ENCODE results near the gene IGFBP5. TPM values are rescaled to one million over a fixed set of nuclear protein-coding genes. Genes with fewer than 3 reads are reported as not detected.

The IGFBP5 gene
- total and polyA plus RNA-seq, 10 of the 15 experiments (the other 5 are each of a cell fraction or from before 2014, with no cell fraction given): 2.8 TPM; not detected in 9

DNA sequence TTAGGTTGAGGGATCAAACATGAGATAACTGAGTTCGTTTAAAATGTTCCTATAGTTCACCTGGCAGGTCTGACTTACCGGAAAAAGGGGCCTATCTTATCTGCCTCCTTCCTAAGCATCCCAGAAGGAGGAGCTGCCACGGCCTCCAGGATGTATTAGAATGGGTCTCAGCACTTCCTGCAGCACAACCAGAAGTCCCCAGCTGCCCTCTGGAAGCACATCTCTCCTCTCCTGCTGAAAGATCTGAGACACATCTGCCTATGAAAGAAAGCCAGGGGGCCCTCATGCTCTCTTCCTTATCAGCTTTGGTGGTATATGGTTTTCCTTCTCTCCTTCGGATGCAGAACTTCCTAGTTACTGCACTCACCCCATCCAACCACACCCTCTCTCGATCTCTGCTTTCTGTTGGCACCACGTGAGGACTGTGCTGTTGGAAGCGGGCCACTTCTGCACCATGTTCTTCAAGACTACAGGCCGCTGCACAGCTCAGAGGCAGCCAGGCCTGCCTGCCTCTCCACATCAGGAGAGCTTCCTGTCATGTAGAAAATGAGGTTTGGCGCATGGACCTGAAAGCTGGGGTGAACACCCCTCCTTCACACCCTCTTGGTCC is 6.5 kb downstream of the IGFBP5 start:
- Histone ChIP-seq H3K27ac (ENCODE audit: control insufficient read depth, insufficient read depth) (no peak overlapping the region), H3K4me3 (no peak overlapping the region), H3K36me3 (ENCODE audit: control insufficient read depth in 2 of 2, insufficient read depth in 2 of 2, low read length in 1 of 2) (no peaks in the 10 kb centered on the region), H3K9ac (ENCODE audit: control insufficient read depth, insufficient read depth, low read length) (no peak overlapping the region), H3K9me3 (replicated peaks; ENCODE audit: control insufficient read depth, insufficient read depth, low read length) (no peaks in the 10 kb centered on the region), H3K27me3 (replicated peaks in 1 of 2; ENCODE audit: control insufficient read depth in 2 of 2, insufficient read depth in 2 of 2, low read length in 1 of 2) (peaks cover 7 to 10% of the 10 kb centered on the region in 2 experiments), H3K4me2 (ENCODE audit: control insufficient read depth, insufficient read depth) (no peak overlapping the region), H4K20me1 (ENCODE audit: control insufficient read depth, insufficient read depth) (no peaks in the 10 kb centered on the region), H3K79me2 (ENCODE audit: control insufficient read depth, insufficient read depth, low read length) (no peaks in the 10 kb centered on the region), H3K4me1 (ENCODE audit: control insufficient read depth, insufficient read depth, low read length) (no peaks in the 10 kb centered on the region), H2AFZ (ENCODE audit: control insufficient read depth, low read depth, low read length) (no peak overlapping the region)
- DNase-seq (ENCODE audit: low read depth, low spot score) (no peak), ATAC-seq (no peak), FAIRE-seq (no peak)
- TF ChIP-seq KLF5 (IDR thresholded peaks at IDR 0.05; ENCODE audit: partially characterized antibody) (no peak), MYB (IDR thresholded peaks at IDR 0.05; ENCODE audit: borderline replicate concordance, low read depth, low read length) (no peak), JUNB (IDR thresholded peaks at IDR 0.05) (no peak)
- TF ChIP-seq, protein P1, sequence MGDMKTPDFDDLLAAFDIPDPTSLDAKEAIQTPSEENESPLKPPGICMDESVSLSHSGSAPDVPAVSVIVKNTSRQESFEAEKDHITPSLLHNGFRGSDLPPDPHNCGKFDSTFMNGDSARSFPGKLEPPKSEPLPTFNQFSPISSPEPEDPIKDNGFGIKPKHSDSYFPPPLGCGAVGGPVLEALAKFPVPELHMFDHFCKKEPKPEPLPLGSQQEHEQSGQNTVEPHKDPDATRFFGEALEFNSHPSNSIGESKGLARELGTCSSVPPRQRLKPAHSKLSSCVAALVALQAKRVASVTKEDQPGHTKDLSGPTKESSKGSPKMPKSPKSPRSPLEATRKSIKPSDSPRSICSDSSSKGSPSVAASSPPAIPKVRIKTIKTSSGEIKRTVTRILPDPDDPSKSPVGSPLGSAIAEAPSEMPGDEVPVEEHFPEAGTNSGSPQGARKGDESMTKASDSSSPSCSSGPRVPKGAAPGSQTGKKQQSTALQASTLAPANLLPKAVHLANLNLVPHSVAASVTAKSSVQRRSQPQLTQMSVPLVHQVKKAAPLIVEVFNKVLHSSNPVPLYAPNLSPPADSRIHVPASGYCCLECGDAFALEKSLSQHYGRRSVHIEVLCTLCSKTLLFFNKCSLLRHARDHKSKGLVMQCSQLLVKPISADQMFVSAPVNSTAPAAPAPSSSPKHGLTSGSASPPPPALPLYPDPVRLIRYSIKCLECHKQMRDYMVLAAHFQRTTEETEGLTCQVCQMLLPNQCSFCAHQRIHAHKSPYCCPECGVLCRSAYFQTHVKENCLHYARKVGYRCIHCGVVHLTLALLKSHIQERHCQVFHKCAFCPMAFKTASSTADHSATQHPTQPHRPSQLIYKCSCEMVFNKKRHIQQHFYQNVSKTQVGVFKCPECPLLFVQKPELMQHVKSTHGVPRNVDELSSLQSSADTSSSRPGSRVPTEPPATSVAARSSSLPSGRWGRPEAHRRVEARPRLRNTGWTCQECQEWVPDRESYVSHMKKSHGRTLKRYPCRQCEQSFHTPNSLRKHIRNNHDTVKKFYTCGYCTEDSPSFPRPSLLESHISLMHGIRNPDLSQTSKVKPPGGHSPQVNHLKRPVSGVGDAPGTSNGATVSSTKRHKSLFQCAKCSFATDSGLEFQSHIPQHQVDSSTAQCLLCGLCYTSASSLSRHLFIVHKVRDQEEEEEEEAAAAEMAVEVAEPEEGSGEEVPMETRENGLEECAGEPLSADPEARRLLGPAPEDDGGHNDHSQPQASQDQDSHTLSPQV (IDR thresholded peaks at IDR 0.05): no peak
- TF ChIP-seq, protein P2, sequence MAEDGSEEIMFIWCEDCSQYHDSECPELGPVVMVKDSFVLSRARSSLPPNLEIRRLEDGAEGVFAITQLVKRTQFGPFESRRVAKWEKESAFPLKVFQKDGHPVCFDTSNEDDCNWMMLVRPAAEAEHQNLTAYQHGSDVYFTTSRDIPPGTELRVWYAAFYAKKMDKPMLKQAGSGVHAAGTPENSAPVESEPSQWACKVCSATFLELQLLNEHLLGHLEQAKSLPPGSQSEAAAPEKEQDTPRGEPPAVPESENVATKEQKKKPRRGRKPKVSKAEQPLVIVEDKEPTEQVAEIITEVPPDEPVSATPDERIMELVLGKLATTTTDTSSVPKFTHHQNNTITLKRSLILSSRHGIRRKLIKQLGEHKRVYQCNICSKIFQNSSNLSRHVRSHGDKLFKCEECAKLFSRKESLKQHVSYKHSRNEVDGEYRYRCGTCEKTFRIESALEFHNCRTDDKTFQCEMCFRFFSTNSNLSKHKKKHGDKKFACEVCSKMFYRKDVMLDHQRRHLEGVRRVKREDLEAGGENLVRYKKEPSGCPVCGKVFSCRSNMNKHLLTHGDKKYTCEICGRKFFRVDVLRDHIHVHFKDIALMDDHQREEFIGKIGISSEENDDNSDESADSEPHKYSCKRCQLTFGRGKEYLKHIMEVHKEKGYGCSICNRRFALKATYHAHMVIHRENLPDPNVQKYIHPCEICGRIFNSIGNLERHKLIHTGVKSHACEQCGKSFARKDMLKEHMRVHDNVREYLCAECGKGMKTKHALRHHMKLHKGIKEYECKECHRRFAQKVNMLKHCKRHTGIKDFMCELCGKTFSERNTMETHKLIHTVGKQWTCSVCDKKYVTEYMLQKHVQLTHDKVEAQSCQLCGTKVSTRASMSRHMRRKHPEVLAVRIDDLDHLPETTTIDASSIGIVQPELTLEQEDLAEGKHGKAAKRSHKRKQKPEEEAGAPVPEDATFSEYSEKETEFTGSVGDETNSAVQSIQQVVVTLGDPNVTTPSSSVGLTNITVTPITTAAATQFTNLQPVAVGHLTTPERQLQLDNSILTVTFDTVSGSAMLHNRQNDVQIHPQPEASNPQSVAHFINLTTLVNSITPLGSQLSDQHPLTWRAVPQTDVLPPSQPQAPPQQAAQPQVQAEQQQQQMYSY (CRISPR knock-in tag; IDR thresholded peaks at IDR 0.05): no peak
- TF ChIP-seq, protein P3, sequence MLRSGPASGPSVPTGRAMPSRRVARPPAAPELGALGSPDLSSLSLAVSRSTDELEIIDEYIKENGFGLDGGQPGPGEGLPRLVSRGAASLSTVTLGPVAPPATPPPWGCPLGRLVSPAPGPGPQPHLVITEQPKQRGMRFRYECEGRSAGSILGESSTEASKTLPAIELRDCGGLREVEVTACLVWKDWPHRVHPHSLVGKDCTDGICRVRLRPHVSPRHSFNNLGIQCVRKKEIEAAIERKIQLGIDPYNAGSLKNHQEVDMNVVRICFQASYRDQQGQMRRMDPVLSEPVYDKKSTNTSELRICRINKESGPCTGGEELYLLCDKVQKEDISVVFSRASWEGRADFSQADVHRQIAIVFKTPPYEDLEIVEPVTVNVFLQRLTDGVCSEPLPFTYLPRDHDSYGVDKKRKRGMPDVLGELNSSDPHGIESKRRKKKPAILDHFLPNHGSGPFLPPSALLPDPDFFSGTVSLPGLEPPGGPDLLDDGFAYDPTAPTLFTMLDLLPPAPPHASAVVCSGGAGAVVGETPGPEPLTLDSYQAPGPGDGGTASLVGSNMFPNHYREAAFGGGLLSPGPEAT (IDR thresholded peaks at IDR 0.05; ENCODE audit: low read depth): no peak
- CTCF ChIA-PET: interaction anchor here (1.0 to 1.7 kb wide), 2 partner anchors 822 to 1068 kb away, joined by 3 to 4 read pairs; no protein-coding TSS in a partner anchor
- POLR2A ChIA-PET: no interaction called here
- BruUV-seq (replicated peaks): no TSS peak
- RAD21 ChIA-PET (ENCODE audit: unreplicated experiment): no interaction called here
- in situ Hi-C loops (cut with MboI) (no loop called here), intact Hi-C loops (cut with micrococcal nuclease; ENCODE audit: unreplicated experiment) (no loop called here)
- SMC1A ChIA-PET (ENCODE audit: uncharacterized antibody, unreplicated experiment): interaction anchor here (0.8 kb wide), 1 partner anchor 10 kb away, joined by 3 read pairs; no protein-coding TSS in a partner anchor
- WGBS (ENCODE audit: insufficient coverage, insufficient replicate concordance, low lambda C conversion rate, missing lambda C conversion rate): 21% methylated on average over 9 of the region's 9 CpGs

All from GM12878 (cell line).